CD4-positive, alpha-beta T cell treated with Interleukin-6 at 100 ng/mL for 8 hours (primary cell): Measurements from ENCODE around the gene LONP1.

ENCODE experiments used
- DNase-seq: peaks from one replicate; pipeline ENCODE4 v3.0.0-alpha.2; 2020; ENCODE audit warnings: mixed read lengths, low spot score

LONP1 gene

GRCh38 chr19:5678071-5678718, 41.8 kb downstream of the LONP1 start:
- DNase-seq: no peak

GRCh38 chr19:5677580-5677979, 42.4 kb downstream of the LONP1 start:
- no peak for DNase-seq

GRCh38 chr19:5677136-5677535, 42.8 kb downstream of the LONP1 start:
- no peak for DNase-seq

DNA sequence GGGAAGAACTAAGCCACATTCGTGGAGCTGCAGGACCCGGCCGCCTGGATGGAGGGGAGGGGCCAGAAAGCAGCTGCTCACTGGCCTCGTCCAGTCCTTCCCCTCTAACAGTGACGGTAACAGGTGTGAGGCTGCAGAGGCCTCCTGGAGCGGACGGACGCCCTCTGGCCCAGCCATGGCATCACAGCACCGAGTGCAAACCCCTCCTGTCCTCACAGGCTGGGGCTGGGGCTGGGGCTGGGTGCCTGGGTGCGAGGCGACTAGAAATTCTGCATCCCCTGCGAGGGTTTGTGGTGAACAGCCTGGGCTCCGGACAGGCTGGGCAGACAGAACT, 43.2 kb downstream of the LONP1 start:
- no peak for DNase-seq

DNA sequence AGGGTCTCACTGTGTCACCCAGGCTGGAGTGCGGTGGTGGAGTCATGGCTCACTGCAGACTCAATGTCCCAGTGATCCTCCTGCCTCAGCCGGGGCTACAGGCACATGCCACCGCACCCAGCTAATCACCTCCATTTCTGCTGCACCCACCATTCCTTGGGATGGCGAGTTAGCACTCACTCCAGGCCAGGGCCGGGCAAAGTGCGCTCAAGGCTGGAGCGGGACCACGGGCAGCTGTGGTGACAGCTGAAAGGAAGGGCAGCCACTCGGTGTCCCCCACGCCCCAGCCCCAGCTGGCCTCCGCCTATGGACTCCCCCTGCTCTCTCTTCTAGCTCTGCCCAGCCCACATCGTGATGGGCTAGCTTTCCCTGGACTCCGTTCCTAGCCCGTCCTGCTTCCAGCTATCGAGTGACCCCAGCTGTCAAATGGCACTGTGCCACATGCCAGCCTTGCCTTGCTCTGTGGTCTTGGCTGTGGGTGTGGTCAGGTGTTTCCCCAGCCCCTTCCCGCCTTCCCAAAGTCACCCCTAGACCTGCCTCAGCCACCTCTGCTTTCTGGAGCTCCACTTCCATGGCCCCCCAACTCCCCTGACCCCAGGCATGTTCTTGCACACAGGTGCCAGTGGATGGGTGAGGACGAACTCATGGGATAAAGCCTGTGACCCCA, 43.7 kb downstream of the LONP1 start:
- no peak for DNase-seq

DNA sequence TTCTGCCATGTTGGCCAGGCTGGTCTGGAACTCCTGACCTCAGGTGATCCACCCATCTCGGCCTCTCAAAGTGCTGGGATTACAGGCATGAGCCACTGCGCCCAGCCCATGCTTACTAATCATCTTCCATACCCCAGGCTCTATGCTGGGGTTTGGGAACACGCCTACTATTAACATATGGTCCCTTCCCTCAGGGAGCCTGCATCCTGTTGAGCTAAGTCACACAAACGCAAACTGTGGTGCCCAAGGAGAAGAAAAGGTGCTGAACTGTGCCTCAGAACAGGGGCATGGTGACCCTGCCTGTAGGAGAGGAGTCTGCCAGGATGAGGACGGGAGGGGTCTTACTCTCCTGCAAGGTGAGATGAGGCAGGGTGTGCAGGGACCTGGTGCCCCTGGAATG, 45.2 kb downstream of the LONP1 start:
- DNase-seq: no peak

GRCh38 chr19:5673752-5674151, 46.2 kb downstream of the LONP1 start:
- no peak for DNase-seq

GRCh38 chr19:5672708-5673459, 47.1 kb downstream of the LONP1 start:
- DNase-seq: no peak

DNA sequence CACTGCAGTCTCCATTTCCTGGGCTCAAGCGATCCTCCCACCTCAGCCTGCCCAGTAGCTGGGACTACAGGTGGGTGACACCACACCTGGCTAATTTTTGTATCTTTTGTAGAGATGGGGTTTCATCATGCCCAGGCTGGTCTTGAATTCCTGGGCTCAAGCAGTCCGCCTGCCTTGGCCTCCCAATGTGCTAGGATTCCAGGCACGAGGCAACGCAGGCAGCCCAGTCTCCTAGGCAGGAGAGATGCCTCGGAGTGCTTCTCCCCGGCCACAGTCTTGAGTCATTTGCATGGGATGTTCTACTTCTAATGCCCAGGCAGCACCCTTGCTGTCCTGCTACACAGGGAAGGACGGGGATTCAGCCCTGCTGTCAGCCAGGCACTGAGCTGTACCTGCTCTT, 48.3 kb downstream of the LONP1 start:
- no peak for DNase-seq

DNA sequence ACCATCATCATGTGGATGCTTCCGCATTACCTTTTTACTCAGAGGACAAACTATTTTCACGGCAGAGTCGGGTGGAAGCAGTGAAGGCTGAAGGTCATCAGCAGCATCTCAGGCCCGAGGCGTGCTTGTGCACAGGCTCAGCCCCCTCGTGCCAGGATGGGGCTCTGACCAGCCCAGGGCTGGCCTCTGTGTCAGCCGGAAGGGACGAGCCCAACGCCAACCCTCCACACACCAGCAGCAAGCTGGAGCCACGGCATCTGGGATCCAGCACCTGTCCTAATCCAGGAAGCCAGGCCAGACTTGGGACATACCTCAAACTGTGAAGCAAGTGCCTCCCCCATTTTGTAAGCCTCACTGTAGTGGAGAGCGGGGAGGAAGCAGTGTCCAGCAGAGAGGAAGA, 50.7 kb downstream of the LONP1 start:
- no peak for DNase-seq

DNA sequence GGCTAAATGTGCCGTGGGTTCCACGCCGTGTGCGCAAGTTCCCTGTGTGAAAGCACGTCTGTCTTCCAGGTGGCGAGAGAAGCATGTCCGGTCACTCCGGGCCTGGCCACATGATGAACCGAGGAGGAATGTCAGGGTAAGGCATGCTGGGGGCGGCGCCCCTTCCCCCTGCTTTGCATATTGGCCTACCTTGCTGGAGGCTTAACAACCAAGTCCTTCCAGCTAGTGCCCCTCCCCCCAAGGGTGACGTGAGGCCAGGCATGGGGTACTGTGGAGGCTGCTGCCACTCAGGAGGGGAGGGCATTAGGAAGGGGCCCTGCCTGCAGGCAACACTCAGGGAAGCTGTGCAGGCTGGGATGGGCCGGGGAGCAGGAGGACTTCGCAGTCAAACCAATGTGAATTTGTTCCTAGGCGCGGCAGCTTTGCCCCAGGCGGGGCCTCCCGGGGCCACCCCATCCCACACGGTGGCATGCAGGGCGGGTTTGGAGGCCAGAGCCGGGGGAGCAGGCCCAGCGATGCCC, 52.1 kb downstream of the LONP1 start:
- DNase-seq: no peak

GRCh38 chr19:5666921-5667610, 52.9 kb downstream of the LONP1 start:
- no peak for DNase-seq

DNA sequence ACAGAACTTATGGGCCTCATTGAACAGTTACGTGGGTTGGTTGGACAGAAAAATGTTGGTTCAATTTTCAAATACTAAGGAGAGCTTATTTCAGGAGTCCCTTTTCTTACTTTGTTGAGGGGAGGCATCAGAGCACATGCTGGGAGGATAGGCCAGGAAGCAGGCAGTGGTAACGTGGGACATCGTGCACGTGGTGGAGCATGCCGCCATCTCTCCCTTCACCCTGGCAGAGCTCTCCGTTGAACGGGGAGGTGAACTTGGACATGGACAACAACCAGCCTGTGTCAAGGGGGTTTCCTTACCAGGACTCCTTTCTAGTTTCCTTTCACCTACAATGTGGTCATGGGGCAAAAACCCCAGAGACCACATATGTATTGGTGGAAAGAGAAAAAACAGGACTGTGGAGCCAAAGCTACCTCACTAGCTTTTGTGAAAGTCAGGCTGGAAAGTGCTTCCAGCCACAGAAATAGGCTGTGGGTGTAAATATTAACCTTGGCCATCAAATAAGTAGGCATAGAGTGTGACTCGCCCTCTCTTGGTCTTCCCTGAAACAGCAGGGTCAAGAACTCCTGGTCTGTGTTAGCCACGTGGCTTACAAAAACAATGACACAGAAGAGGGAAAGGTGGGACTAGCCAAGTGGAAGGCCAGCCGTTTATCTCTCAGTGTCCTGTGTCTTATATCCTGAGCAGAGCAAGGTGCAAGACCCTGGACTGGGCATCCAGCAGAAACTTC, 54.0 kb downstream of the LONP1 start:
- DNase-seq: no peak

DNA sequence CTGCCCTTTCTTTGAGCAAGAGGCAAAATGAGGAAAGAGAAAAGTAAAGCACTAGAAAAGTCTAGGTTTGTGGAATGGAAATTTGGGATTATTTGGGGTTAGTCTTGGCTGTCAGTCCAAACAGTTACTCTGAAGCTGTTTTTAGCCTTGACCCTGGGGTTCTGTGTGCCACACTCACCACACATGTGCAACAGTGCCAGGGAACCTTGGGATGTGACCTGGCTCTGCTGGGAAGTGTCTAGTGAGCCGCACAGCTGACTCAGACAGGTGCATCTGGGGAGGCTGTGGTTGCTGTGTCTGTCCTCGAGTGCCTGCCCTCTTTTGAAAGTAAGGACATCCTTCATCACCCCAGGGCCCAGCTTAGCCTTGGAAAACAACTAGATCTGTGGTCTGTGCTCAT, 55.4 kb downstream of the LONP1 start:
- DNase-seq: no peak

GRCh38 chr19:5663904-5664303, 56.0 kb downstream of the LONP1 start:
- DNase-seq: no peak

DNA sequence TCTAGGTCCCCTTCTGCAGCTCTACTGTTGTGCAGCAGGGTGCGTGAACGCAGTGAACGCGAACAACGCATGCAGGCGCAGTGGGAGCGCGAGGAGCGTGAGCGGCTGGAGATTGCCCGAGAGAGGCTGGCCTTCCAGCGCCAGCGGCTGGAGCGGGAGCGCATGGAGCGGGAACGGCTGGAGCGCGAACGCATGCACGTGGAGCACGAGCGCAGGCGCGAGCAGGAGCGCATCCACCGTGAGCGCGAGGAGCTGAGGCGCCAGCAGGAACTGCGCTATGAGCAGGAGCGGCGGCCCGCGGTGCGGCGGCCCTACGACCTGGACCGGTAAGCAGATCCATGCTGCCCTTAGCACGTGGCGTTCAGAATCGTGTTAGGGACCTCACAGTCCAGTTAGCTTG, 58.5 kb downstream of the LONP1 start:
- DNase-seq: no peak

GRCh38 chr19:5655412-5655811, 64.5 kb downstream of the LONP1 start:
- DNase-seq: no peak

- no peak for DNase-seq
Measured at GRCh38 chr19:5654931-5655330, 65.0 kb downstream of the LONP1 start.

DNA sequence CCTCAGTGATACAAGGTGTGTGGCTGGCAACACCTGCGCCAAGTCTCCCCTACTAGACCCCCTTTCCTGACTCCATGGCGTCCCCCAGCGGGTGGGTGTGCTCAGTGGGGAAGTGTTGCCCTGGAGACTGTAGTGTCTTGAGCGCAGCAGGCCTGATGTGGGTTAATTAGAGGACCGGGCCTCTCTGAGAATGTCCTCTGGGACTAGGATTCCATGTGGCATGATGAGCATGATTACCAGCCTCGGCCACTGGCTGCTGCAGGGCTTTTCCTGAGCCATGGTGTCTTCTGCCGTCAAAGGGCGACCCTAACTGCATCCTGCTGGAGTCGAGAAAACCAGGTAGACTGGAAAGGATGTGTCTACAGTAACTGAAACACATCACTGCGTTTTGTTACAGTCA, 67.7 kb downstream of the LONP1 start:
- no peak for DNase-seq

DNA sequence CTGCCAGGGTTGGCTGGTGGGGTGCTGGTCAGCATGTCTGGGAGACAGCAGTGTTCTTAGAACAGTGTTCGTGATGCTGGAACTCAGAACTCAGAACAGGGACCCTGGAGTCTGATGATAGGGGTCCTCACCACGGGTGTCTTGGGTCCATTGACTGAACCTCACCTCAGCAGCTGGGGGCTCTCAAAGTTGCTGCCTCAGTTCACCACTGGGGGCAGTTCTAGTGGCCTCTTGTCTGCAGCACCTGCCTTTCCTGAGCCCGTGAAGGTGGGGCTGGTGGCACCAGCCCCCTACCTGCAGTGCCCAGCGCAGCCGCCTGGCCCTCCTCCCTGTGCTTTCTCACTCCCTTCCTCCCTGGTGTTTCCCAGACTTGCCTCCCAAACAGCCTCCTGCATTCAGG, 68.6 kb downstream of the LONP1 start:
- DNase-seq: no peak

- DNase-seq: no peak
Measured at GRCh38 chr19:5648464-5648863, 71.5 kb downstream of the LONP1 start.

- no peak for DNase-seq
Measured at GRCh38 chr19:5646703-5647102, 73.2 kb downstream of the LONP1 start.
